NK-92 (cell line): Measurements from ENCODE around the gene CGB7.
"Not testable (repeated sequence)": the region's sequence is repeated elsewhere in the genome, so short reads cannot be mapped to it uniquely, and the experiment has no call there.

ENCODE experiments used
- DNase-seq: peaks from one replicate; lab custom pipeline; 2025; ENCODE audit not compliant: unreplicated experiment; lab: John Stamatoyannopoulos, UW

Gene CGB7

DNA sequence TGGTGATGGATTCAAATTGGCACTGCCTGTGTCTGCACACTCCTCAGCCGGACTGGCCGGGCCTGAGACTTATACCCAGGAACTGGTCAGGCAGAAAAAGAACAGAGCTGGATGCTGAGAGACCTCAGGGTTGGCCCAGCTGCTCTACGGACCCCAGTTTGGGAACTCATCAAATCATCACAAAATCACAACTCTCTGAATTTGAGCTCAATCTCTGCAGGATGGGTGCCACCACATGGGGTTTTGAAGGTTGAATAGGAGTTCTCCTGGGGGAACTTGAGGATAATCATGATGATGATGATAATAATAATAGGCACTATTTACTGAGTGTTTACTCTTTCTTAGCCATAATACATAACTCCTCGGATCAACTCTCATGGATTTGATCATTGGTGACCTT lies 14.9 kb downstream of the CGB7 start:
- not testable (repeated sequence) for DNase-seq

GRCh38 chr19:49042177-49042576 lies 15.4 kb downstream of the CGB7 start:
- DNase-seq: no peak

- DNase-seq: not testable (repeated sequence)
Measured at GRCh38 chr19:49039736-49040135, 17.8 kb downstream of the CGB7 start.

DNA sequence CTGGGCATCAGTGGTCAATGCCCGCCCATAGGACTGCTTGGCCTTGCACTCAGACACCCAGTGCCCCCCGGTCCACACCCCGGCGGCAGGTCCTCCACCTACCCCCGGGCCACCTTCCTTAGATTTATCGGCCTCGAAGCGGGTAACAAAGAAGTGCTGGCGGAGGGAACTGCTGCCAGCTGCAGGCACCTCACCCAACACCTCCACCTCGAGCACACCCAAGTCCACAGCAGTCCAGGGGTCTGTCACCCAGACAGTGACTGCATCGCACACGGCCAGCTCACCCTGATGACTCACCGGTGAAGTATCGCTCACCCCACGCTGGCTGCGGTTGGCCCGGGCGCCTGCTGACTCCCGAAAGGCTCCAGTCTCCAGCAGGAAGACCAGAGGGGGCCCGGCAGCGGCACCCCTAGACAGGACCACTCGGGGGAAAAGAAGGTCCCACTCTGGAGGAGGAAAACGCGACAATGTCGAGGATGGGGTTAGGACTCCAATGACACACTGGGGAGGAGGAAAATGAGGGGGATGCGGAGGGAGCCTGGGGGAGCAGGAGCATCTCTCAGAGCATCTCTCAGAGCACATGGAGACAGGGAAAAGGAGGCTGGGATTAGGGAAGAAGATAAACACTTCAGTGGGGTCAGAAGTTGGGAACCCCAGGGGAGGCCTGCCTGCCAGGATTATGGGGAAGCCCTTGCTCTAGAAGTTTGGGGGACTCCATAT lies 18.8 kb downstream of the CGB7 start:
- not testable (repeated sequence) for DNase-seq

GRCh38 chr19:49038111-49038510 lies 19.4 kb downstream of the CGB7 start:
- not testable (repeated sequence) for DNase-seq

DNA sequence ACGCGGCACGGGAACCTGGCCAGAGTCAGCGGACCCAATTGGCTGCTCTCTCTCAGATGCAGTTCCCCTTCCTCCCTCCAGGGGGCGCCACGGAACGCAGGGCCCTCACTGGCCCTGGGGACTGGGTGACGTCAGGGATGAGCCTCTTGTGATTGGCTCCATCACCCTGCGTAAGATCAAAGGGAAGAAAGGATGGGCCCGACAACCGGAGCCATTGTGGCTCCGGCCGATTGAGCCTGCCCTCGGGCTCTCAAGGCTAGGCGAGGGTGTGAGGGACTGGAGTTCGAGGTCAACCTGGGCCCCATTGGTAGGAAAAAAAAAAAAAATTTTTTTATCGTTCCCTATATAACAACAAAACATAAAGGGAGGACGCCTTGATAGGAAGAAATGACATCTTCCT lies 20.7 kb downstream of the CGB7 start, which contains the start of gene CGB1:
Gene CGB1, minus strand, starts transcription at position 81 of the 400 bp plus-strand sequence. CDS start 184 bp downstream, outside the sequence.
- DNase-seq: not testable (repeated sequence)

DNA sequence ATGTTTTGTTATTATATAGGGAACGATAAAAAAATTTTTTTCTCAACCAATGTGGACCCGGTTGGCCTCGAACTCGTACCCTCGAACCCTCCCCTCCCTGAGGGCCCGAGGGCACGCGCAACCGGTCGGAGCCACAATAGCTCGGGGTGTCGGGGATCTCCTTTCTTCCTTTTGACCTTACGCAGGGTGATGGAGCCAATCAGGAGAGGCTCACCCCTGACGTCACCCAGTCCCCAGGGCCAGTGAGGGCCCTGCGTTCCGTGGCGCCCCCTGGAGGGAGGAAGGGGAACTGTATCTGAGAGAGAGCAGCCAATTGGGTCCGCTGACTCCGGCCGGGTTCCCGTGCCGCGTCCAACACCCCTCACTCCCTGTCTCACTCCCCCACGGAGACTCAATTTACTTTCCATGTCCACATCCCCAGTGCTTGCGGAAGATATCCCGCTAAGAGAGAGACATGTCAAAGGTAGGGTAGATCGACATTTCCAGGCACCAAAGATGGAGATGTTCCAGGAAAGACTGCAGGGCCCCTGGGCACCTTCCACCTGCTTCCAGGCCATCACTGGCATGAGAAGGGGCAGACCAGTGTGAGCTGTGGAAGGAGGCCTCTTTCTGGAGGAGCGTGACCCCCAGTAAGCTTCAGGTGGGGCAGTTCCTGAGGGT lies 25.8 kb downstream of the CGB7 start, which contains the start of gene CGB2:
Gene CGB2, plus strand, starts transcription at position 249 of the 660 bp plus-strand sequence. Its CDS starts 206 bp downstream, at position 455.
- not testable (repeated sequence) for DNase-seq

DNA sequence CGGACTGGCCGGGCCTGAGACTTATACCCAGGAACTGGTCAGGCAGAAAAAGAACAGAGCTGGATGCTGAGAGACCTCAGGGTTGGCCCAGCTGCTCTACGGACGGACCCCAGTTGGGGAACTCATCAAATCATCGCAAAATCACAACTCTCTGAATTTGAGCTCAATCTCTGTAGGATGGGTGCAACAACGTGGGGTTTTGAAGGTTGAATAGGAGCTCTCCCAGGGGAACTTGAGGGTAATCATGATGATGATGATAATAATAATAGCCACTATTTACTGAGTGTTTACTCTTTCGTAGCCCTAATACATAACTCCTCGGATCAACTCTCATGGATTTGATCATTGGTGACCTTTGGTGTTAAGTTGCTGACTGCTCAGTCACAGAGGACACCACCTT lies 27.2 kb downstream of the CGB7 start:
- not testable (repeated sequence) for DNase-seq

DNA sequence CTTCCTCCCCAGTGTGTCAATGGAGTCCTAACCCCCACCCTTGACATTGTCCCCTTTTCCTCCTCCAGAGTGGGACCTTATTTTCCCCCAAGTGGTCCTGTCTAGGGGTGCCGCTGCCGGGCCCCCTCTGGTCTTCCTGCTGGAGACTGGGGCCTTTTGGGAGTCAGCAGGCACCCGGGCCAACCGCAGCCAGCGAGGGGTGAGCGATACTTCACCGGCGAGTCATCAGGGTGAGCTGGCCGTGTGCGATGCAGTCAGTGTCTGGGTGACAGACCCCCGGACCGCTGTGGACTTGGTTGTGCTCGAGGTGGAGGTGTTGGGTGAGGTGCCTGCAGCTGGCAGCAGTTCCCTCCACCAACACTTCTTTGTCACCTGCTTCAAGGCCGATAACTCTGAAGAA lies 27.8 kb downstream of the CGB7 start:
- DNase-seq: not testable (repeated sequence)

DNA sequence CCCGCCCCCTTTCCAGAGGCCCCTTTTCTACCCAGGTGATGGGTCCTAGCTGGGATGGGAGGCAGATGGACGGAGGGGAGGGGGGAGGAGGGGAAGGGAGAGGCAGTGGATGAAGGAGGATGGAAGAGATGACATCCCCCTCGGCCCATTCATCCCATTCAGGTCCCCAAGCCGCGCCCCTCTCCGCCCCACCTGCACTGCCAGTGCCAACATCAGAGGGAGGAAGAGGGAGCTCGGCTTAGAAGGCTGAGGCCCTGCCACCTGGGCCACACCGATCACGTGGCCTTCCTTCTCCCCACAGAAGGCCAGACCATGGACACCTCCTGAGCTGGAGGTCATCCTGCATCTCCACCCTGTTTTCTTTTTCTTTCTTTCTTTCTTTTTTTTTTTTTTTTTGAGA lies 28.9 kb downstream of the CGB7 start:
- not testable (repeated sequence) for DNase-seq

DNA sequence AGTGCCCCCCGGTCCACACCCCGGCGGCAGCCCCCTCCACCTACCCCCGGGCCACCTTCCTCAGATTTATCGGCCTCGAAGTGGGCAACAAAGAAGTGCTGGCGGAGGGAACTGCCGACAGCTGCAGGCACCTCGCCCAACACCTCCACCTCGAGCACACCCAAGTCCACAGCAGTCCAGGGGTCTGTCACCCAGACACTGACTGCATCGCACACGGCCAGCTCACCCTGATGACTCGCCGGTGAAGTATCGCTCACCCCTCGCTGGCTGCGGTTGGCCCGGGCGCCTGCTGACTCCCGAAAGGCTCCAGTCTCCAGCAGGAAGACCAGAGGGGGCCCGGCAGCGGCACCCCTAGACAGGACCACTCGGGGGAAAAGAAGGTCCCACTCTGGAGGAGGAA lies 31.9 kb downstream of the CGB7 start:
- not testable (repeated sequence) for DNase-seq

- DNase-seq: not testable (repeated sequence)
Measured at GRCh38 chr19:49025088-49025487, 32.5 kb downstream of the CGB7 start.

GRCh38 chr19:49024233-49024632 lies 33.3 kb downstream of the CGB7 start, which contains the start of gene CGB3:
Gene CGB3 (minus strand): TSS chr19:49024333. CDS start chr19:49023971, 362 bp downstream.
- DNase-seq: not testable (repeated sequence)

DNA sequence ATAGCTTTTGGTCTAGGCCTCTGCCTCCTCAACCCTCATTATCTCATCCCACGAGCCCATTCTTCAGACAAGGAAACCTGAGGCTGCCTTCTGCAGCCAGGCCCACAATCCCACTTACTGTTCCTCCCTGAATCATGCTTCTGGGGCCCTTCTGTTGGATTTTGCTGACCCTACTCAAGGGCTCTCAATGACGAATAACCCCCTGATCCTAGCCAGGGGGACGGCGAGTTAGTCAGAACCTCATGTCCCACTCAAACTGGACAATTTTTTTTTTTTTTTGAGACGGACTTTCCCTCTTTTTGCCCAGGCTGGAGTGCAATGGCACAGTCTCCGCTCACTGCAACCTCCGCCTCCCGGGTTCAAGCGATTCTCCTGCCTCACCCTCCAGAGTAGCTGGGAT lies 35.4 kb downstream of the CGB7 start:
- DNase-seq: no peak

DNA sequence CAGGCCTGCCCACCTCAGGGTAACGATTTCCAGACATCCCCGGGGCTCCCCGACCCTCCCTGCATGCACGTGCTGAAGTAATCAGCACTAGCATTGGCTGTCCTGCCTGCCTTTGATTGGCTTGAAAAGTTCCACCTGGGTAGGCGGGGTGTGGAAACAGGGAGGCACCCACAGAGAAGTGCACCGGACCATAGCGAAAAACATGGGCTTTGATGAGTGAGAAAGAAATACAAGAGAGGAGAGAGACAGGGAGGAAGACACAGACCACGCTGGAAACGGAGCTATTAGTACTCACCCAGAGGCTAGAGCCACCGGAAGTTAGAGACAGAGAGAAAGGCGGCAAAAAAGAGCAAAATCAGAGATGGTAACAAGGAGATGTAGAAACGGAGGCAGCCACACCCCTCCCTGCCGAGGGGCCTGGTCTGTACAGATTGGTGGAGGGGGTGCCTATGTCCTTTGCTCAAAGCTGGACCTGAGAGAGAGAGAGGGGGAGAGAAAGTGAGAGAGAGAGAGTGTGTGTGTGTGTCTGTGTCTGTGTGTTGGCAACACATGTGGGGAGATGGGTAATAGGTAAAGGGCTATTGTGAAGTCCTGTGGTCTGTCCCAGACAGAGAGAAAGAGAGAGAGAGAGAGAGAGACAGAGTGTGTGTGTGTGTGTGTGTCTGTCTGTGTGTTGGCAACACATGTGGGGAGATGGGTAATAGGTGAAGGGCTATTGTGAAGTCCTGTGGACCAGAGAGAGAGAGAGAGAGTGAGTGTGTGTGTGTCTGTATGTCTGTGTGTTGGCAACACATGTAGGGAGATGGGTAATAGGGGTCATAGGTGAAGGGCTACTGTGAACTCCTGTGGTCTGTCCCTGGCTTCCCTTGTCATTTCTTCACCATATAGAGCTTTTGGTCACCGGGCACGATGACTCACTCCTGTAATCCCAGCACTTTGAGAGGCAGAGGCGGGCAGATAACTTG lies 36.3 kb downstream of the CGB7 start:
- DNase-seq: no peak

DNA sequence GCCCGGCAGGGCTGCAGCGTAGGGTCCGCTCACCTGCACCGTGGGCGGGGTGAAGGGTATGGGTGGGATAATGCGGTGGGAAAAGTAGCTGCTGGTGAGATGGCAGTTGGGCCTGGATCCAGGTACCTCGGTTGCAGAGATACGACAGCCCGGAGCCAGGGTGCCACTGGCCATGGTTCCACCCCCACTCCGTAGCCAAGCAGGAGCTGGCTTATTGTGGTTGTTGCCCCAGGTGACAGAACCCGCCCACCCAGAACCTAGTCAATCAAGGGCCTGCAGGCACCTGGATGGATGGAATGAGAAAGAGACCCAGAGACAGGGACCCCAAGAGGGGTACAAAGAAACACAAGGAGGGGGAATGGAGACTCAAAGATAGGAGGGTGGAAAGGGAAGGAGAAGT lies 37.2 kb downstream of the CGB7 start:
- DNase-seq: no peak

- no peak for DNase-seq
Measured at GRCh38 chr19:49019242-49019932, 38.2 kb downstream of the CGB7 start.

DNA sequence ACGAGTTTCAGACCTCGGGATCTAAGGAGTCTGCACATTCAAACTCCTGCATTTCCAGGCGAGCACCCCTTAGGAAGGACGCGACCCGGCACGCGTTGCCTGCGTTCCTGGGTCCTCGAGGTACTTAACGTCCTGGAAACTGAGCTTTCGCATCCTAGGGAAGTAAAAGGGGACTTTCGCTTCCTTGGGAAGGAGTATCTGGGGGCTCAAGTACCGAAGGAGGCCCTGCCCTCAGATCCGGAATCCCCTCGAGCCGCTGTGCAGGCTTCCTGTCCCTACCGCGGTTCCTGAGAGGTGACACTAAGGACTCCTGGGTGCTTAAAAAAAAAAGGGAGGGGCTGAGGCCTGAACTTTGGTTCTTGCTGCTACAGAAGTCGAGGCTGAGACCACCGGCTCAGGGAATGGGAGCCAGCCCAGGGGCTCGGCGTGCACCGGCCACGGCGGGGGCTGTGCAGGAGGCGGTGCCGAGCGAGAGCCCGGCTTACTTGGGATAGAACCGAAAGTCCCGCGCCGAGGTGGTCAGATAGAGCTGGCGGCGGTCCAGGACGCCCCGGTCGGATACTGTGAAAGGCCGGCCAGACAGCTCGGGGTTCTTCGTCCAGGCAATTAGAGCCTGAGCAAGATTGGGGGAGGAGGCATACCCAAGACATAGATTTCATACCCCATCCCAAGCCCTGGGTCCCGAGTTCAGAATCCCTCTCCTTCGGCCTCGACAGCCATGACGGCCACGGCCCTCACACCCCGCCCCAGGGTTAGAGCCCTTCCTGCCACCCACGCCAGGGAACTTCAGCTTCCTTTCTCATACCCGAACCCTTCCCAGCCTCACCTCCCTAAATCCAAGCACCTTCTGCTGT lies 38.9 kb downstream of the CGB7 start:
- not testable (repeated sequence) for DNase-seq

DNA sequence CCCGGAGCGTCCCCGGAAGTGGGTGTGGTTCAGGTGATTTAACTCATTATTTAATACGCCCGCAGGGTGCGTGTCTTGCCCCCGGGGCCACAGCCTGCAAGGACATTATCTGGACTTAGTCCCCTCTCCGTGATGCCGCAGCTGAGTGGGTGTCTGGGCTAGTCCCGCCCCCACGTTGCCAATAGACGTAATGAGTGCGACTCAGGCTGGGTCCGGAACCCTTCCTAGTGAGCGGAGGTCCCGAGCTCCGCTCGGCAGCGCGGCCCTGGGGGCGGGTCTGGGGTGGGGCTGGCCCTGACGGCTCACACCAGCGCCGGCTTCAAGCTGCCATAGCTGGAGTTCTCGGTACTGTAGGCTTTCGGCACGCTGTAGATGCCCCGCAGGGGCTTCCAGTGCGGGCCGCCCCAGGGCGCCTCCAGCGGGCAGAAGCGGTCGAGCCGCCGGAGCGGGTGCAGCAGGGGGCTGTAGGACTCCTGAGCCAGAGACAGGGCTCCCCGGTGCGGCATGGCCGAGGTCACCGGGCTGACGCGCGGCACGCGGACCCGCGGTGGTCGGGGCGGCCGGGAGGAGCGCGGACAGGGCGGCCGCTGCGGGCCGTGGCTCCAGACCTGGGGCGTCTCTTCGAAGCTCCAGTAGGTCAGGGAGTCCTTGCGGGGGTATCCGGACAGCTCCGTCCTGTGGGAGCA lies 39.7 kb downstream of the CGB7 start:
- no peak for DNase-seq
